ENCODE data around the gene LGMN.

- TF ChIP-seq EGR1 (IDR thresholded peaks at IDR 0.05; ENCODE audit: low read depth in 2 of 2) (no peak), YY1 (IDR thresholded peaks at IDR 0.05) (peak; percentile 52), RXRA (IDR thresholded peaks at IDR 0.05) (no peak), CTCF (IDR thresholded peaks at IDR 0.05; ENCODE audit: low read depth, low read length, missing input control) (no peak), JUND (IDR thresholded peaks at IDR 0.05) (no peak), GABPA (IDR thresholded peaks at IDR 0.05 in 1 of 2, conservative IDR thresholded peaks at IDR 0.05 in 1 of 2) (no peak), REST (IDR thresholded peaks at IDR 0.05) (no peak), MAX (IDR thresholded peaks at IDR 0.05) (no peak), ATF3 (IDR thresholded peaks at IDR 0.05) (no peak), SP1 (IDR thresholded peaks at IDR 0.05) (no peak), RAD21 (IDR thresholded peaks at IDR 0.05) (no peak), FOXA1 (IDR thresholded peaks at IDR 0.05) (no peak), TAF1 (conservative IDR thresholded peaks at IDR 0.05) (no peak), HNF4G (IDR thresholded peaks at IDR 0.05) (no peak)
These were observed 4.8 kb upstream of the LGMN start for GRCh38 chr14:92753250-92753649.
